ENCODE results near the gene NOTCH2. TPM values are rescaled to one million over a fixed set of nuclear protein-coding genes. Genes with fewer than 3 reads are reported as not detected.

NOTCH2 gene
- total RNA-seq, 1 experiment from 2014 or later = 62.9 TPM

- DNase-seq (ENCODE audit: low read depth, low spot score) (no peak), ATAC-seq (no peak)
- RAD21 ChIA-PET (ENCODE audit: low non-redundant PET in 1 of 2, low total read pairs in 2 of 2, uncharacterized antibody in 2 of 2, unreplicated experiment in 2 of 2) = no interaction called here
- CTCF ChIA-PET = no interaction called here
- H3K27me3 ChIP-seq (ENCODE audit: insufficient read depth, low read length) = no peaks in the 10 kb centered on the region
- H4K20me1 ChIP-seq (ENCODE audit: insufficient read depth) = no peaks in the 10 kb centered on the region
- H3K79me2 ChIP-seq (ENCODE audit: insufficient read depth, low read length) = no peaks in the 10 kb centered on the region
- POLR2A ChIA-PET = no interaction called here
- no peak for TF ChIP-seq FOSL1 (IDR thresholded peaks at IDR 0.05; ENCODE audit: low read depth)
- TF ChIP-seq CEBPB (IDR thresholded peaks at IDR 0.05; ENCODE audit: low read depth) = no peak
- TF ChIP-seq ZBTB33 (IDR thresholded peaks at IDR 0.05; ENCODE audit: extremely low read depth, insufficient replicate concordance, low read length) = no peak
- TF ChIP-seq EZH2 (IDR thresholded peaks at IDR 0.05) = no peak
- TF ChIP-seq POLR2A (IDR thresholded peaks at IDR 0.05; ENCODE audit: borderline replicate concordance, extremely low read depth, insufficient read depth, insufficient read length) = no peak
- no peak for TF ChIP-seq ZFX (IDR thresholded peaks at IDR 0.05)
- TF ChIP-seq ATF3 (IDR thresholded peaks at IDR 0.05) = no peak
- TF ChIP-seq SRF (IDR thresholded peaks at IDR 0.05; ENCODE audit: low read depth) = no peak
- TF ChIP-seq YY1 (IDR thresholded peaks at IDR 0.05; ENCODE audit: extremely low read depth, insufficient replicate concordance, low read depth, low read length) = no peak
- TF ChIP-seq POLR2AphosphoS5 (IDR thresholded peaks at IDR 0.05; ENCODE audit: low read depth, low read length) = no peak
- TF ChIP-seq JUND (IDR thresholded peaks at IDR 0.05) = no peak
- TF ChIP-seq EGR1 (IDR thresholded peaks at IDR 0.05; ENCODE audit: low read depth) = no peak
- no peak for TF ChIP-seq CTCF (IDR thresholded peaks at IDR 0.05 in 2 of 3, conservative IDR thresholded peaks at IDR 0.05 in 1 of 3; ENCODE audit: borderline replicate concordance in 1 of 3, insufficient read depth in 1 of 3, low read depth in 2 of 3, low read length in 2 of 3)
- no peaks in the 10 kb centered on the region for H3K9me2 ChIP-seq (ENCODE audit: insufficient read depth)
- H3K9ac ChIP-seq (ENCODE audit: low read length) = no peak overlapping the region
- no peak overlapping the region for H2AFZ ChIP-seq (ENCODE audit: low read depth, low read length, poor library complexity, severe bottlenecking)
- intact Hi-C loops (cut with micrococcal nuclease) = no loop called here
- no peak overlapping the region for H3K4me2 ChIP-seq (ENCODE audit: low read length)
- H3K27ac ChIP-seq (ENCODE audit: low read depth, low read length) = no peak overlapping the region
- no TSS peak for BruUV-seq (replicated peaks)
- H3K4me1 ChIP-seq (ENCODE audit: control insufficient read depth in 1 of 2, insufficient read depth in 2 of 2, low read length in 2 of 2) = no peaks in the 10 kb centered on the region
- H3K9me3 ChIP-seq (ENCODE audit: control insufficient read depth in 1 of 2, insufficient read depth in 1 of 2, low read depth in 1 of 2, low read length in 2 of 2) = no peaks in the 10 kb centered on the region; a peak in 1 of 4 replicates
- no peak overlapping the region for H3K4me3 ChIP-seq (replicated peaks in 1 of 2; ENCODE audit: low read depth in 1 of 2, low read length in 2 of 2)
- no peaks in the 10 kb centered on the region for H3K36me3 ChIP-seq (ENCODE audit: control insufficient read depth in 1 of 2, insufficient read depth in 2 of 2, low read length in 2 of 2)
Measured at GRCh38 chr1:119908661-119909060, 160.8 kb downstream of the NOTCH2 start.

Measured in HCT116 (cell line).